ENCODE data around the gene SCN8A.

DNA sequence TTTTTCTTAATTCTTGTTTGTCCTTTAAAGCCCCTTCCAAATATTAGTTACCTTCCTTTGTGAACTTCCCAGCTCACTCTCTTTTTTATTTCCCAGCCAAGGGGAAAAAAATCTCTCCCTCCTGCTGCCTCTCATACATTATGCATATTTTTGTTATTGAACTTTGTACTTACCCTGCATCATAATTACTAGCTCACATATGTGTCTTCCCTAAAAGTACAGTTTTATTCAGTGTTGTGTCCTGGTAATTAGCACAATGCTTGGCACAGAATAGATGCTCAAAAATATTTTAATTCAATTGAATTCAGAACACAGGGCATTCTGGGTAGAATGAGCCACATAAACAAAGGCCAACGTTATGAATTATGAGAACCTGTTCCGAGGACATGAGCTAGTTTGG lies 91.9 kb downstream of the SCN8A start:
- TF ChIP-seq REST (IDR thresholded peaks at IDR 0.05; ENCODE audit: unreplicated experiment) (no peak), POLR2AphosphoS5 (IDR thresholded peaks at IDR 0.05; ENCODE audit: low read depth) (no peak), ETS1 (IDR thresholded peaks at IDR 0.05) (no peak), CREB1 (CRISPR knock-in tag; IDR thresholded peaks at IDR 0.05; ENCODE audit: low read depth) (no peak), EZH2phosphoT487 (IDR thresholded peaks at IDR 0.05; ENCODE audit: unreplicated experiment) (no peak), EZH2 (IDR thresholded peaks at IDR 0.05; ENCODE audit: low read depth, unreplicated experiment) (no peak), JUNB (IDR thresholded peaks at IDR 0.05; ENCODE audit: unreplicated experiment) (no peak), STAT1 (IDR thresholded peaks at IDR 0.05; ENCODE audit: unreplicated experiment) (no peak), ZNF331 (CRISPR knock-in tag; IDR thresholded peaks at IDR 0.05; ENCODE audit: low read depth) (no peak), ZNF114 (CRISPR knock-in tag; IDR thresholded peaks at IDR 0.05) (no peak)
- TF ChIP-seq, protein P1, sequence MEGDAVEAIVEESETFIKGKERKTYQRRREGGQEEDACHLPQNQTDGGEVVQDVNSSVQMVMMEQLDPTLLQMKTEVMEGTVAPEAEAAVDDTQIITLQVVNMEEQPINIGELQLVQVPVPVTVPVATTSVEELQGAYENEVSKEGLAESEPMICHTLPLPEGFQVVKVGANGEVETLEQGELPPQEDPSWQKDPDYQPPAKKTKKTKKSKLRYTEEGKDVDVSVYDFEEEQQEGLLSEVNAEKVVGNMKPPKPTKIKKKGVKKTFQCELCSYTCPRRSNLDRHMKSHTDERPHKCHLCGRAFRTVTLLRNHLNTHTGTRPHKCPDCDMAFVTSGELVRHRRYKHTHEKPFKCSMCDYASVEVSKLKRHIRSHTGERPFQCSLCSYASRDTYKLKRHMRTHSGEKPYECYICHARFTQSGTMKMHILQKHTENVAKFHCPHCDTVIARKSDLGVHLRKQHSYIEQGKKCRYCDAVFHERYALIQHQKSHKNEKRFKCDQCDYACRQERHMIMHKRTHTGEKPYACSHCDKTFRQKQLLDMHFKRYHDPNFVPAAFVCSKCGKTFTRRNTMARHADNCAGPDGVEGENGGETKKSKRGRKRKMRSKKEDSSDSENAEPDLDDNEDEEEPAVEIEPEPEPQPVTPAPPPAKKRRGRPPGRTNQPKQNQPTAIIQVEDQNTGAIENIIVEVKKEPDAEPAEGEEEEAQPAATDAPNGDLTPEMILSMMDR (conservative IDR thresholded peaks at IDR 0.05; ENCODE audit: low read depth in 2 of 2), result no peak
- TF ChIP-seq, protein P2, sequence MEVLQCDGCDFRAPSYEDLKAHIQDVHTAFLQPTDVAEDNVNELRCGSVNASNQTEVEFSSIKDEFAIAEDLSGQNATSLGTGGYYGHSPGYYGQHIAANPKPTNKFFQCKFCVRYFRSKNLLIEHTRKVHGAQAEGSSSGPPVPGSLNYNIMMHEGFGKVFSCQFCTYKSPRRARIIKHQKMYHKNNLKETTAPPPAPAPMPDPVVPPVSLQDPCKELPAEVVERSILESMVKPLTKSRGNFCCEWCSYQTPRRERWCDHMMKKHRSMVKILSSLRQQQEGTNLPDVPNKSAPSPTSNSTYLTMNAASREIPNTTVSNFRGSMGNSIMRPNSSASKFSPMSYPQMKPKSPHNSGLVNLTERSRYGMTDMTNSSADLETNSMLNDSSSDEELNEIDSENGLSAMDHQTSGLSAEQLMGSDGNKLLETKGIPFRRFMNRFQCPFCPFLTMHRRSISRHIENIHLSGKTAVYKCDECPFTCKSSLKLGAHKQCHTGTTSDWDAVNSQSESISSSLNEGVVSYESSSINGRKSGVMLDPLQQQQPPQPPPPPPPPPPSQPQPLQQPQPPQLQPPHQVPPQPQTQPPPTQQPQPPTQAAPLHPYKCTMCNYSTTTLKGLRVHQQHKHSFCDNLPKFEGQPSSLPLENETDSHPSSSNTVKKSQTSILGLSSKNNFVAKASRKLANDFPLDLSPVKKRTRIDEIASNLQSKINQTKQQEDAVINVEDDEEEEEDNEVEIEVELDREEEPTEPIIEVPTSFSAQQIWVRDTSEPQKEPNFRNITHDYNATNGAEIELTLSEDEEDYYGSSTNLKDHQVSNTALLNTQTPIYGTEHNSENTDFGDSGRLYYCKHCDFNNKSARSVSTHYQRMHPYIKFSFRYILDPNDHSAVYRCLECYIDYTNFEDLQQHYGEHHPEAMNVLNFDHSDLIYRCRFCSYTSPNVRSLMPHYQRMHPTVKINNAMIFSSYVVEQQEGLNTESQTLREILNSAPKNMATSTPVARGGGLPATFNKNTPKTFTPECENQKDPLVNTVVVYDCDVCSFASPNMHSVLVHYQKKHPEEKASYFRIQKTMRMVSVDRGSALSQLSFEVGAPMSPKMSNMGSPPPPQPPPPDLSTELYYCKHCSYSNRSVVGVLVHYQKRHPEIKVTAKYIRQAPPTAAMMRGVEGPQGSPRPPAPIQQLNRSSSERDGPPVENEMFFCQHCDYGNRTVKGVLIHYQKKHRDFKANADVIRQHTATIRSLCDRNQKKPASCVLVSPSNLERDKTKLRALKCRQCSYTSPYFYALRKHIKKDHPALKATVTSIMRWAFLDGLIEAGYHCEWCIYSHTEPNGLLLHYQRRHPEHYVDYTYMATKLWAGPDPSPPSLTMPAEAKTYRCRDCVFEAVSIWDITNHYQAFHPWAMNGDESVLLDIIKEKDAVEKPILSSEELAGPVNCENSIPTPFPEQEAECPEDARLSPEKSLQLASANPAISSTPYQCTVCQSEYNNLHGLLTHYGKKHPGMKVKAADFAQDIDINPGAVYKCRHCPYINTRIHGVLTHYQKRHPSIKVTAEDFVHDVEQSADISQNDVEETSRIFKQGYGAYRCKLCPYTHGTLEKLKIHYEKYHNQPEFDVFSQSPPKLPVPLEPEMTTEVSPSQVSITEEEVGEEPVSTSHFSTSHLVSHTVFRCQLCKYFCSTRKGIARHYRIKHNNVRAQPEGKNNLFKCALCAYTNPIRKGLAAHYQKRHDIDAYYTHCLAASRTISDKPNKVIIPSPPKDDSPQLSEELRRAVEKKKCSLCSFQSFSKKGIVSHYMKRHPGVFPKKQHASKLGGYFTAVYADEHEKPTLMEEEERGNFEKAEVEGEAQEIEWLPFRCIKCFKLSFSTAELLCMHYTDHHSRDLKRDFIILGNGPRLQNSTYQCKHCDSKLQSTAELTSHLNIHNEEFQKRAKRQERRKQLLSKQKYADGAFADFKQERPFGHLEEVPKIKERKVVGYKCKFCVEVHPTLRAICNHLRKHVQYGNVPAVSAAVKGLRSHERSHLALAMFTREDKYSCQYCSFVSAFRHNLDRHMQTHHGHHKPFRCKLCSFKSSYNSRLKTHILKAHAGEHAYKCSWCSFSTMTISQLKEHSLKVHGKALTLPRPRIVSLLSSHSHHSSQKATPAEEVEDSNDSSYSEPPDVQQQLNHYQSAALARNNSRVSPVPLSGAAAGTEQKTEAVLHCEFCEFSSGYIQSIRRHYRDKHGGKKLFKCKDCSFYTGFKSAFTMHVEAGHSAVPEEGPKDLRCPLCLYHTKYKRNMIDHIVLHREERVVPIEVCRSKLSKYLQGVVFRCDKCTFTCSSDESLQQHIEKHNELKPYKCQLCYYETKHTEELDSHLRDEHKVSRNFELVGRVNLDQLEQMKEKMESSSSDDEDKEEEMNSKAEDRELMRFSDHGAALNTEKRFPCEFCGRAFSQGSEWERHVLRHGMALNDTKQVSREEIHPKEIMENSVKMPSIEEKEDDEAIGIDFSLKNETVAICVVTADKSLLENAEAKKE (CRISPR knock-in tag; IDR thresholded peaks at IDR 0.05), result no peak

Measured in GM23338 (cell line).